Ectodermal cell (in vitro differentiated cells): ENCODE measurements around the gene DUS3L.

ENCODE experiments used
- H3K27ac ChIP-seq: 2 replicates; pipeline ENCODE4 v1.7.0; 2013; ENCODE audit warnings: mild to moderate bottlenecking, low read depth, low read length; ENCODE audit not compliant: insufficient read depth, poor library complexity, severe bottlenecking
- H3K27me3 ChIP-seq: 2 replicates; pipeline ENCODE4 v1.7.0; 2013; ENCODE audit warnings: mild to moderate bottlenecking, low read length; ENCODE audit not compliant: insufficient read depth, control insufficient read depth, poor library complexity, severe bottlenecking
- H3K36me3 ChIP-seq: one replicate; pipeline ENCODE4 v1.7.0; 2013; ENCODE audit warnings: low read length; ENCODE audit not compliant: control insufficient read depth, insufficient read depth
- H3K4me1 ChIP-seq: one replicate; pipeline ENCODE4 v1.7.0; 2013; ENCODE audit warnings: low read length; ENCODE audit not compliant: control insufficient read depth, insufficient read depth
- H3K4me3 ChIP-seq: 2 replicates; pipeline ENCODE4 v1.7.0; 2013; ENCODE audit warnings: low read depth, low read length, control low read depth; ENCODE audit not compliant: insufficient read depth
- H3K9me3 ChIP-seq: 2 replicates; pipeline ENCODE4 v1.7.0; 2013; ENCODE audit warnings: mild to moderate bottlenecking, low read length, moderate library complexity; ENCODE audit not compliant: control insufficient read depth
- WGBS, 2 experiments: methylation state at CpG; one replicate each; pipeline ENCODE4 v1.1.7; 2013; ENCODE audit warnings: missing lambda C conversion rate in 2 of 2; 5-methylcytosine and 5-hydroxymethylcytosine counted together

Gene DUS3L

DNA sequence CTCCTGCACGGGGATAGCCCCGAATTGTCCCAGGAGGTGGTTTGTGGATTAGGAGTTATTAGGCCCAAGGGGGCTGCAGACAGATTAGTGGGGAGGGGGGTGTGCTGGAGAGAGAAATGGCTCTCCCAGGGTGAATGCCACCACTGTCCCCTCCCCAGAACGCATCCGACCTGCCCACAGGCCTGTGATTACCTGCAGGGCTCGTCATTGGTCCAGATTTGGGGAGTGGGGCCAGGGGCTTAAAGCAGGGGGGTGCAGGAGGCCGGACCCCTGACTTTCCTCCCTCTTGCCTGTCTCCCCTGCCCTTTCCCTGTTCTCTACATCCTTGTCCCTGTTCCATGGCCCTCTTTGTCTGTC is 15.1 kb upstream of the DUS3L start:
- H3K27me3 ChIP-seq = peaks cover 25% of the 10 kb centered on the region
- H3K4me1 ChIP-seq = peaks cover 8% of the 10 kb centered on the region
- peak overlapping the region; percentile 40 for H3K4me3 ChIP-seq
- H3K27ac ChIP-seq = no peak overlapping the region
- H3K36me3 ChIP-seq = no peaks in the 10 kb centered on the region
- H3K9me3 ChIP-seq = no peaks in the 10 kb centered on the region
- WGBS, 2 experiments = 21 to 26% methylated on average over 6 of the region's 6 CpGs

GRCh38 chr19:5805462-5806132 is 14.6 kb upstream of the DUS3L start:
- H3K27ac ChIP-seq = no peak overlapping the region
- peak overlapping the region; percentile 40 for H3K4me3 ChIP-seq
- H3K9me3 ChIP-seq = no peaks in the 10 kb centered on the region
- peaks cover 25% of the 10 kb centered on the region for H3K27me3 ChIP-seq
- H3K4me1 ChIP-seq = peaks cover 8% of the 10 kb centered on the region
- no peaks in the 10 kb centered on the region for H3K36me3 ChIP-seq
- WGBS, 2 experiments = 1 to 2% methylated on average over 46 of the region's 46 CpGs

- H3K27ac ChIP-seq = no peak within 1 kb of the TSS
- H3K36me3 ChIP-seq = no peaks in the 10 kb centered on the region
- no peaks in the 10 kb centered on the region for H3K9me3 ChIP-seq
- WGBS, 2 experiments = 3% methylated on average over 106 of the region's 107 CpGs
- peak within 1 kb of the TSS; percentile 40 for H3K4me3 ChIP-seq
- H3K4me1 ChIP-seq = peaks cover 8% of the 10 kb centered on the region
- H3K27me3 ChIP-seq = peaks cover 25% of the 10 kb centered on the region
These were observed 13.8 kb upstream of the DUS3L start, which contains the start of gene NRTN for GRCh38 chr19:5804516-5805461. NRTN (plus strand) TSS chr19:5805067; CDS start chr19:5824166, 19,099 bp downstream.

DNA sequence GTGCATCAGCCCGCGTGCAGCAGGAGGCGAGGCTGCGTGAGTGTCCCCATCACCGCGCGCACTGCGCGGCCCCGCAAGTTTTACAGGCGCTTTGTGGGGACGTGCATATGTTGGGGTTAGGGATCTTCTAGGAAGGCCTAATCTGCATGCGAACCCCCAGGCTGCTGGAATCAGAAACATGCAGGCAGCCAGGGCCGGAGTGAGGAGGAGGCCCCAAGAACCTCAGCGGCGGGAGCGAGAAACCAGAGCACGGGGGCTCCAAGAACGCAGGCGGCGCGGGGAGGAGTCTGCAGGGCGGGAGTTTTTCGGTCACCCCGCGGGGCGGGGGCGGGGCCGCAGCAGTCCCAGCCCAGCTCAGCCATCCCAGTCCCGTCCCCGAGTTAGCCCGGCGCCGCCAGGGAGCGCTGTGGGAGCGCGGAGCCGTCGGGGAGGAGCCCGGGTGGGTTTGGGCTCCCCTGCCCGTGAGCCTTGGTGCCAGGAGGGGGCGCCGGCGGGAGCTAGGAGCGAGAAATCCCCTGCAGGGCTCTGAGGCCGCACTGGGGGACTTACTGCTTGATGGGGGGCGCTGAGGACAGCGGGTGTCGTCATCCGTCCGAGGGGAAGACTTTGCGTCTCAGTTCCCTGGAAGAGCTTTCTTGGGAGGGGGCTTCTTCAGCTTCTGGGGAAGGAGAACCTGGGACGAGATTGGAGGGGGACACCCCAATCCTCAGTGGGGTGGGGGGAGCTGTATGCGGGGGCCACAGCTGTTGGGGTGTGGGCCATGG is 13.0 kb upstream of the DUS3L start:
- Histone ChIP-seq H3K4me1 (peaks cover 8% of the 10 kb centered on the region), H3K27ac (no peak overlapping the region), H3K4me3 (peak overlapping the region; percentile 27), H3K36me3 (no peaks in the 10 kb centered on the region), H3K27me3 (peaks cover 25% of the 10 kb centered on the region), H3K9me3 (no peaks in the 10 kb centered on the region)
- 4 to 5% methylated on average over 54 of the region's 54 CpGs for WGBS, 2 experiments

GRCh38 chr19:5803441-5803751 is 12.4 kb upstream of the DUS3L start:
- Histone ChIP-seq H3K4me1 (peaks cover 8% of the 10 kb centered on the region), H3K36me3 (no peaks in the 10 kb centered on the region), H3K27ac (no peak overlapping the region), H3K9me3 (no peaks in the 10 kb centered on the region), H3K4me3 (peak overlapping the region; percentile 27), H3K27me3 (peaks cover 25% of the 10 kb centered on the region)
- WGBS, 2 experiments = 26 to 29% methylated on average over 8 of the region's 8 CpGs

GRCh38 chr19:5801796-5802619 is 11.0 kb upstream of the DUS3L start:
- Histone ChIP-seq H3K9me3 (no peaks in the 10 kb centered on the region), H3K27me3 (peaks cover 25% of the 10 kb centered on the region), H3K36me3 (no peaks in the 10 kb centered on the region), H3K4me1 (peaks cover 8% of the 10 kb centered on the region), H3K27ac (no peak overlapping the region), H3K4me3 (no peak overlapping the region)
- WGBS, 2 experiments = 28 to 31% methylated on average over 33 of the region's 33 CpGs

- Histone ChIP-seq H3K9me3 (no peaks in the 10 kb centered on the region), H3K36me3 (no peaks in the 10 kb centered on the region), H3K4me1 (no peaks in the 10 kb centered on the region), H3K27ac (no peak overlapping the region), H3K27me3 (peaks cover 20% of the 10 kb centered on the region), H3K4me3 (no peak overlapping the region)
- WGBS, 2 experiments = 87 to 89% methylated on average over 17 of the region's 17 CpGs
These were observed 9.7 kb upstream of the DUS3L start for GRCh38 chr19:5800361-5801270.

DNA sequence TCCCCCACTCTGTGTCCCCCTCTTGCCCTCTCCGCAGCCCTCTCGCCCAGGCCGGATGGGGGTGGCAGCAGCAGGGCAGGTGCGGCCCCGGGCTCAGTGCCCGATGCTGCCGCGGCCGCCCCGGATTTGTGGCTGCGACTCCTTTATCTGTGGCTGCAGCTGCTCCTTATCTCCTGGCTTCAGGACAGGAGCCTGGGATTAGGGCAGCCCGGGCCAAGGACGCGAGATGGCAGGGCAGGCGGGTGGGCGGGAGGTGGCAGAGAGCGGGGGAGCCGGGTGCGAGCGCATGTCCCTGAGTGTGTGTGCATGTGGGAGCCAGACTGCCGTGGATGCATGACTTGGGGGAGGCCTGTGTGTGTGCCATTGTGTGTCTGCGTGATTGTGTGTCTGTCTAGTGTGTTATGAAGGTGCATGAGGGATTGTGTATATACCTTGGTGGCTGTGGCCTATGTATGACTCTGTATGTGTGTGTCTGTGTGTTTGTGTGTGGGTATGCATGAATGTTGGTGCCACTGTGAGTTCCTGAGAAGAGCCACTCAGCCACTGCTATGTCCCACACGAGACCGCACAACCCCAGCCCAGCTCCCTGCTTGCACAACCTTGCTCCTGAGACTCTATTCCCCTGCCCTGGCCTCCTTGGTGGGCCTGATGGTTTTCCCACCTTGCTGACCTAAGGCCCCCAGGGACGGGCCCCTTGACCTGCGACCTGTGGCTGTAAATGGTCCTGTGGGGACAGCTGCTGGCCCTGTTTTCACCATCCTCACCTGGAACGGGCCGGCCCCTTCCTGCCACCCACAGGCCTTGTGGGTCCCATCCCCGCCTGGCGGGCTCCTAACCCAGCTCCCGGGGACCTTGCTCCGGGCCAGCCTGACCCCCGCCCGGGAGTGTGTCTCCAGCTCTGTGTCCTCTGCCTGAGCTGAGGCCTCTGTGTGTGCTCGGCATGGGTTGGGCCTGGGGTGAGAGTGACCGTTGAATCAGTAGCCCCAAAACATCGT is 8.6 kb upstream of the DUS3L start:
- Histone ChIP-seq H3K4me3 (no peak overlapping the region), H3K4me1 (no peaks in the 10 kb centered on the region), H3K27ac (no peak overlapping the region), H3K36me3 (no peaks in the 10 kb centered on the region), H3K27me3 (peaks cover 14% of the 10 kb centered on the region), H3K9me3 (no peaks in the 10 kb centered on the region)
- WGBS, 2 experiments = 92 to 93% methylated on average over 37 of the region's 37 CpGs
